ENCODE measurements around the gene CD55. TPM values are rescaled to one million over a fixed set of nuclear protein-coding genes. Genes with fewer than 3 reads are reported as not detected.

Gene CD55
- total and polyA plus RNA-seq, 2 experiments from 2014 or later = 16.7 to 18.5 TPM

DNA sequence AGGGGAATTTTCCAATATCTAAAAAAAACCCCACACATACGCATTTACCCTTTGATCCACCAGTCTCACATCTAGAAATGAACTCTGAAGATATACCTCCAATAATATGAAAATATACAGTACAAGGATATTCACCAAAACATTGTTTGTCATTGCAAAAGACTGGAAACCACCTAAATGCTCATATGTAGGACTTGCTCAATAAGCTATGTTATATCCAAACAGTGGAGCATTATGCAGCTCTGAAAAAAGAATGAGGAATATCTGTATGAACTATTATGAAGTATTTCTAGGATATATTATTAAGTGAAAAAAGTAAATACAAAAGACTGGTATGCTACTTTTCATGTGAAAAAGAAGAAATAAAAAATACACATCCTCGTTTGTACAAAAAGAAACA is 43.6 kb downstream of the CD55 start (continued):
- TF ChIP-seq CREB1 (CRISPR knock-in tag; IDR thresholded peaks at IDR 0.05; ENCODE audit: low read depth) = no peak

DNA sequence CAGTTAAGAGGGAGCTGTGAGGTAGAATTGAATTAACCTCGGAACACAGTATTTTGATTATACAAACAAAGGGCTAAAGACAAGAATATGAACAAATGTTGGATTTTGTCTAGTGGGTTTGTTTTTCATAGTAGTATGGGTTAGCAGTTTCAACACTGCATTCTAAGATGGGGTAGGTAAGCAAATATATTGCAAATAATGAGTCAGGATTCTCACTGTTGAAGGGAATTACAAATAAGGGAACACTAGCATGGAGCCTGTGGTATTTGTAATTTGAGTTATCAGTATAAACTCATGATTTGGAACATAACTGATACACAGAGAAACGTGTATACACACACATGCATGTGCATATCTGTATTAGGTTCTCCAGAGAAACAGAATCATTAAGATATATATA is 44.5 kb downstream of the CD55 start:
- H3F3A ChIP-seq (replicated peaks; ENCODE audit: low read depth) = no peaks in the 10 kb centered on the region
- peaks cover 6% of the 10 kb centered on the region; the same call in 1 of the 2 replicates for H3K9me2 ChIP-seq (ENCODE audit: insufficient read depth)
- no peaks in the 10 kb centered on the region for H3K27me3 ChIP-seq (ENCODE audit: insufficient read depth)
- no peak overlapping the region for H3K4me2 ChIP-seq
- H3K79me2 ChIP-seq (replicated peaks; ENCODE audit: insufficient read depth) = no peaks in the 10 kb centered on the region
- H3K4me1 ChIP-seq (ENCODE audit: insufficient read depth) = peaks cover 5% of the 10 kb centered on the region; the same call in 1 of the 2 replicates
- H3K27ac ChIP-seq (ENCODE audit: low read depth) = no peak overlapping the region
- no peak overlapping the region for H3K4me3 Mint-ChIP-seq
- H3K36me3 Mint-ChIP-seq (ENCODE audit: low read depth) = no peaks in the 10 kb centered on the region
- DNase-seq (ENCODE audit: low spot score) (no peak), ATAC-seq (no peak)
- no peaks in the 10 kb centered on the region for H3K27me3 Mint-ChIP-seq (ENCODE audit: insufficient read depth, low read depth, poor library complexity)
- no peak overlapping the region for H3K4me3 ChIP-seq
- H4K20me1 ChIP-seq (replicated peaks; ENCODE audit: insufficient read depth) = no peaks in the 10 kb centered on the region
- H3K4me1 Mint-ChIP-seq = no peaks in the 10 kb centered on the region
- no peak overlapping the region for H2AFZ ChIP-seq
- TF ChIP-seq POLR2AphosphoS5 (IDR thresholded peaks at IDR 0.05; ENCODE audit: low read depth) (no peak), STAT1 (IDR thresholded peaks at IDR 0.05; ENCODE audit: unreplicated experiment) (no peak), JUNB (IDR thresholded peaks at IDR 0.05; ENCODE audit: unreplicated experiment) (no peak), ZNF114 (CRISPR knock-in tag; IDR thresholded peaks at IDR 0.05) (no peak), EZH2 (IDR thresholded peaks at IDR 0.05; ENCODE audit: low read depth, unreplicated experiment) (no peak), NANOG (IDR thresholded peaks at IDR 0.05; ENCODE audit: borderline replicate concordance) (no peak), CREB1 (CRISPR knock-in tag; IDR thresholded peaks at IDR 0.05; ENCODE audit: low read depth) (no peak), ZNF331 (CRISPR knock-in tag; IDR thresholded peaks at IDR 0.05; ENCODE audit: low read depth) (no peak), EZH2phosphoT487 (IDR thresholded peaks at IDR 0.05; ENCODE audit: unreplicated experiment) (no peak)
- TF ChIP-seq, protein P1, sequence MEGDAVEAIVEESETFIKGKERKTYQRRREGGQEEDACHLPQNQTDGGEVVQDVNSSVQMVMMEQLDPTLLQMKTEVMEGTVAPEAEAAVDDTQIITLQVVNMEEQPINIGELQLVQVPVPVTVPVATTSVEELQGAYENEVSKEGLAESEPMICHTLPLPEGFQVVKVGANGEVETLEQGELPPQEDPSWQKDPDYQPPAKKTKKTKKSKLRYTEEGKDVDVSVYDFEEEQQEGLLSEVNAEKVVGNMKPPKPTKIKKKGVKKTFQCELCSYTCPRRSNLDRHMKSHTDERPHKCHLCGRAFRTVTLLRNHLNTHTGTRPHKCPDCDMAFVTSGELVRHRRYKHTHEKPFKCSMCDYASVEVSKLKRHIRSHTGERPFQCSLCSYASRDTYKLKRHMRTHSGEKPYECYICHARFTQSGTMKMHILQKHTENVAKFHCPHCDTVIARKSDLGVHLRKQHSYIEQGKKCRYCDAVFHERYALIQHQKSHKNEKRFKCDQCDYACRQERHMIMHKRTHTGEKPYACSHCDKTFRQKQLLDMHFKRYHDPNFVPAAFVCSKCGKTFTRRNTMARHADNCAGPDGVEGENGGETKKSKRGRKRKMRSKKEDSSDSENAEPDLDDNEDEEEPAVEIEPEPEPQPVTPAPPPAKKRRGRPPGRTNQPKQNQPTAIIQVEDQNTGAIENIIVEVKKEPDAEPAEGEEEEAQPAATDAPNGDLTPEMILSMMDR (conservative IDR thresholded peaks at IDR 0.05; ENCODE audit: low read depth in 2 of 2) = no peak
- TF ChIP-seq, protein P2, sequence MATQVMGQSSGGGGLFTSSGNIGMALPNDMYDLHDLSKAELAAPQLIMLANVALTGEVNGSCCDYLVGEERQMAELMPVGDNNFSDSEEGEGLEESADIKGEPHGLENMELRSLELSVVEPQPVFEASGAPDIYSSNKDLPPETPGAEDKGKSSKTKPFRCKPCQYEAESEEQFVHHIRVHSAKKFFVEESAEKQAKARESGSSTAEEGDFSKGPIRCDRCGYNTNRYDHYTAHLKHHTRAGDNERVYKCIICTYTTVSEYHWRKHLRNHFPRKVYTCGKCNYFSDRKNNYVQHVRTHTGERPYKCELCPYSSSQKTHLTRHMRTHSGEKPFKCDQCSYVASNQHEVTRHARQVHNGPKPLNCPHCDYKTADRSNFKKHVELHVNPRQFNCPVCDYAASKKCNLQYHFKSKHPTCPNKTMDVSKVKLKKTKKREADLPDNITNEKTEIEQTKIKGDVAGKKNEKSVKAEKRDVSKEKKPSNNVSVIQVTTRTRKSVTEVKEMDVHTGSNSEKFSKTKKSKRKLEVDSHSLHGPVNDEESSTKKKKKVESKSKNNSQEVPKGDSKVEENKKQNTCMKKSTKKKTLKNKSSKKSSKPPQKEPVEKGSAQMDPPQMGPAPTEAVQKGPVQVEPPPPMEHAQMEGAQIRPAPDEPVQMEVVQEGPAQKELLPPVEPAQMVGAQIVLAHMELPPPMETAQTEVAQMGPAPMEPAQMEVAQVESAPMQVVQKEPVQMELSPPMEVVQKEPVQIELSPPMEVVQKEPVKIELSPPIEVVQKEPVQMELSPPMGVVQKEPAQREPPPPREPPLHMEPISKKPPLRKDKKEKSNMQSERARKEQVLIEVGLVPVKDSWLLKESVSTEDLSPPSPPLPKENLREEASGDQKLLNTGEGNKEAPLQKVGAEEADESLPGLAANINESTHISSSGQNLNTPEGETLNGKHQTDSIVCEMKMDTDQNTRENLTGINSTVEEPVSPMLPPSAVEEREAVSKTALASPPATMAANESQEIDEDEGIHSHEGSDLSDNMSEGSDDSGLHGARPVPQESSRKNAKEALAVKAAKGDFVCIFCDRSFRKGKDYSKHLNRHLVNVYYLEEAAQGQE (IDR thresholded peaks at IDR 0.05; ENCODE audit: unreplicated experiment) = no peak
- TF ChIP-seq, protein P3, sequence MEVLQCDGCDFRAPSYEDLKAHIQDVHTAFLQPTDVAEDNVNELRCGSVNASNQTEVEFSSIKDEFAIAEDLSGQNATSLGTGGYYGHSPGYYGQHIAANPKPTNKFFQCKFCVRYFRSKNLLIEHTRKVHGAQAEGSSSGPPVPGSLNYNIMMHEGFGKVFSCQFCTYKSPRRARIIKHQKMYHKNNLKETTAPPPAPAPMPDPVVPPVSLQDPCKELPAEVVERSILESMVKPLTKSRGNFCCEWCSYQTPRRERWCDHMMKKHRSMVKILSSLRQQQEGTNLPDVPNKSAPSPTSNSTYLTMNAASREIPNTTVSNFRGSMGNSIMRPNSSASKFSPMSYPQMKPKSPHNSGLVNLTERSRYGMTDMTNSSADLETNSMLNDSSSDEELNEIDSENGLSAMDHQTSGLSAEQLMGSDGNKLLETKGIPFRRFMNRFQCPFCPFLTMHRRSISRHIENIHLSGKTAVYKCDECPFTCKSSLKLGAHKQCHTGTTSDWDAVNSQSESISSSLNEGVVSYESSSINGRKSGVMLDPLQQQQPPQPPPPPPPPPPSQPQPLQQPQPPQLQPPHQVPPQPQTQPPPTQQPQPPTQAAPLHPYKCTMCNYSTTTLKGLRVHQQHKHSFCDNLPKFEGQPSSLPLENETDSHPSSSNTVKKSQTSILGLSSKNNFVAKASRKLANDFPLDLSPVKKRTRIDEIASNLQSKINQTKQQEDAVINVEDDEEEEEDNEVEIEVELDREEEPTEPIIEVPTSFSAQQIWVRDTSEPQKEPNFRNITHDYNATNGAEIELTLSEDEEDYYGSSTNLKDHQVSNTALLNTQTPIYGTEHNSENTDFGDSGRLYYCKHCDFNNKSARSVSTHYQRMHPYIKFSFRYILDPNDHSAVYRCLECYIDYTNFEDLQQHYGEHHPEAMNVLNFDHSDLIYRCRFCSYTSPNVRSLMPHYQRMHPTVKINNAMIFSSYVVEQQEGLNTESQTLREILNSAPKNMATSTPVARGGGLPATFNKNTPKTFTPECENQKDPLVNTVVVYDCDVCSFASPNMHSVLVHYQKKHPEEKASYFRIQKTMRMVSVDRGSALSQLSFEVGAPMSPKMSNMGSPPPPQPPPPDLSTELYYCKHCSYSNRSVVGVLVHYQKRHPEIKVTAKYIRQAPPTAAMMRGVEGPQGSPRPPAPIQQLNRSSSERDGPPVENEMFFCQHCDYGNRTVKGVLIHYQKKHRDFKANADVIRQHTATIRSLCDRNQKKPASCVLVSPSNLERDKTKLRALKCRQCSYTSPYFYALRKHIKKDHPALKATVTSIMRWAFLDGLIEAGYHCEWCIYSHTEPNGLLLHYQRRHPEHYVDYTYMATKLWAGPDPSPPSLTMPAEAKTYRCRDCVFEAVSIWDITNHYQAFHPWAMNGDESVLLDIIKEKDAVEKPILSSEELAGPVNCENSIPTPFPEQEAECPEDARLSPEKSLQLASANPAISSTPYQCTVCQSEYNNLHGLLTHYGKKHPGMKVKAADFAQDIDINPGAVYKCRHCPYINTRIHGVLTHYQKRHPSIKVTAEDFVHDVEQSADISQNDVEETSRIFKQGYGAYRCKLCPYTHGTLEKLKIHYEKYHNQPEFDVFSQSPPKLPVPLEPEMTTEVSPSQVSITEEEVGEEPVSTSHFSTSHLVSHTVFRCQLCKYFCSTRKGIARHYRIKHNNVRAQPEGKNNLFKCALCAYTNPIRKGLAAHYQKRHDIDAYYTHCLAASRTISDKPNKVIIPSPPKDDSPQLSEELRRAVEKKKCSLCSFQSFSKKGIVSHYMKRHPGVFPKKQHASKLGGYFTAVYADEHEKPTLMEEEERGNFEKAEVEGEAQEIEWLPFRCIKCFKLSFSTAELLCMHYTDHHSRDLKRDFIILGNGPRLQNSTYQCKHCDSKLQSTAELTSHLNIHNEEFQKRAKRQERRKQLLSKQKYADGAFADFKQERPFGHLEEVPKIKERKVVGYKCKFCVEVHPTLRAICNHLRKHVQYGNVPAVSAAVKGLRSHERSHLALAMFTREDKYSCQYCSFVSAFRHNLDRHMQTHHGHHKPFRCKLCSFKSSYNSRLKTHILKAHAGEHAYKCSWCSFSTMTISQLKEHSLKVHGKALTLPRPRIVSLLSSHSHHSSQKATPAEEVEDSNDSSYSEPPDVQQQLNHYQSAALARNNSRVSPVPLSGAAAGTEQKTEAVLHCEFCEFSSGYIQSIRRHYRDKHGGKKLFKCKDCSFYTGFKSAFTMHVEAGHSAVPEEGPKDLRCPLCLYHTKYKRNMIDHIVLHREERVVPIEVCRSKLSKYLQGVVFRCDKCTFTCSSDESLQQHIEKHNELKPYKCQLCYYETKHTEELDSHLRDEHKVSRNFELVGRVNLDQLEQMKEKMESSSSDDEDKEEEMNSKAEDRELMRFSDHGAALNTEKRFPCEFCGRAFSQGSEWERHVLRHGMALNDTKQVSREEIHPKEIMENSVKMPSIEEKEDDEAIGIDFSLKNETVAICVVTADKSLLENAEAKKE (CRISPR knock-in tag; IDR thresholded peaks at IDR 0.05) = no peak
- TF ChIP-seq, protein P4, sequence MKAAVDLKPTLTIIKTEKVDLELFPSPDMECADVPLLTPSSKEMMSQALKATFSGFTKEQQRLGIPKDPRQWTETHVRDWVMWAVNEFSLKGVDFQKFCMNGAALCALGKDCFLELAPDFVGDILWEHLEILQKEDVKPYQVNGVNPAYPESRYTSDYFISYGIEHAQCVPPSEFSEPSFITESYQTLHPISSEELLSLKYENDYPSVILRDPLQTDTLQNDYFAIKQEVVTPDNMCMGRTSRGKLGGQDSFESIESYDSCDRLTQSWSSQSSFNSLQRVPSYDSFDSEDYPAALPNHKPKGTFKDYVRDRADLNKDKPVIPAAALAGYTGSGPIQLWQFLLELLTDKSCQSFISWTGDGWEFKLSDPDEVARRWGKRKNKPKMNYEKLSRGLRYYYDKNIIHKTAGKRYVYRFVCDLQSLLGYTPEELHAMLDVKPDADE (IDR thresholded peaks at IDR 0.05) = no peak
- no peak overlapping the region for H3K27ac Mint-ChIP-seq
- no peaks in the 10 kb centered on the region for H3K36me3 ChIP-seq (ENCODE audit: insufficient read depth)
- no peaks in the 10 kb centered on the region for H3K9me3 Mint-ChIP-seq

Measured in GM23338 (cell line).